Prostate gland (tissue), 2 donors: Measurements from ENCODE around the gene TSPAN7. TPM values are rescaled to one million over a fixed set of nuclear protein-coding genes. Genes with fewer than 3 reads are reported as not detected.

Source experiments
- DNase-seq: peaks from one replicate; pipeline ENCODE4 v3.0.0-alpha.2; 2019; ENCODE audit warnings: low spot score
- H3K27ac ChIP-seq, 2 donors: fragments of 200-600 bp; sonication (generic); 2 replicates each; pipeline ENCODE4 v1.5.1; 2017 to 2019
- H3K27me3 ChIP-seq: fragments of 200-600 bp; sonication (generic); replicated peaks from 2 replicates; pipeline ENCODE4 v1.5.1; 2019; ENCODE audit not compliant: insufficient read depth
- H3K36me3 ChIP-seq, 2 donors: fragments of 200-600 bp; sonication (generic); 1 replicate in 1 of 2; 2 replicates in 1 of 2; pipeline versions ENCODE4 v1.5.1 to v1.8.1; 2017 to 2019
- H3K4me1 ChIP-seq: fragments of 200-600 bp; sonication (generic); replicated peaks from 2 replicates; pipeline ENCODE4 v1.5.1; 2019
- H3K4me3 ChIP-seq, 2 donors: fragments of 200-600 bp; sonication (generic); 2 replicates each; pipeline ENCODE4 v1.5.1; 2017 to 2019
- H3K9me3 ChIP-seq: fragments of 200-600 bp; sonication (generic); 2 replicates; pipeline ENCODE4 v1.5.1; 2017
- CTCF ChIP-seq, 4 experiments: fragments of 200-600 bp in 2 of 4; fragments of 450-650 bp in 2 of 4; sonication (generic) in 2 of 4; IDR thresholded peaks; 1 replicate in 3 of 4; 2 replicates in 1 of 4; pipeline ENCODE4 v1.5.1; 2016 to 2019; ENCODE audit warnings: antibody characterized with exemption in 4 of 4, mild to moderate bottlenecking in 2 of 4, moderate library complexity in 2 of 4
- POLR2A ChIP-seq: fragments of 450-650 bp; IDR thresholded peaks from one replicate; pipeline ENCODE4 v1.6.1; 2016; ENCODE audit warnings: antibody characterized with exemption, mild to moderate bottlenecking
- POLR2AphosphoS5 ChIP-seq: sonication (generic); formaldehyde crosslinking; IDR thresholded peaks from one replicate; pipeline ENCODE4 v1.6.1; 2017; ENCODE audit warnings: antibody characterized with exemption
- WGBS: methylation state at CpG from one replicate; pipeline ENCODE4 v1.1.5; 2018; 5-methylcytosine and 5-hydroxymethylcytosine counted together
- intact Hi-C: fragments of 100-400 bp; cut with DNase I; formaldehyde crosslinking; loops from one replicate; pipeline ENCODE4 v1.14.2; 2022
- total RNA-seq, 2 donors: library from RNA; depleted of rRNA; stranded (reverse); fragments of >200 nt; gene quantifications; one replicate each; pipeline ENCODE4 v1.1.0, GENCODE V29; 2016

Gene TSPAN7
- total RNA-seq, 2 donors from 2014 or later, result 11.4 to 16.4 TPM

- Histone ChIP-seq H3K9me3 (no peaks in the 10 kb centered on the region), H3K27ac (no peak overlapping the region), H3K27me3 (no peaks in the 10 kb centered on the region), H3K36me3 (no peaks in the 10 kb centered on the region), H3K4me1 (no peaks in the 10 kb centered on the region), H3K4me3 (no peak overlapping the region)
- DNase-seq, result no peak
- intact Hi-C loops, result no loop called here
- TF ChIP-seq POLR2AphosphoS5, result no peak
- TF ChIP-seq CTCF (IDR thresholded peaks at IDR 0.05), result no peak
- TF ChIP-seq POLR2A, result no peak
These were observed 131.6 kb downstream of the TSPAN7 start for GRCh38 chrX:38692961-38693360.

- Histone ChIP-seq H3K4me1 (no peaks in the 10 kb centered on the region), H3K4me3 (no peak overlapping the region), H3K27me3 (no peaks in the 10 kb centered on the region), H3K9me3 (no peaks in the 10 kb centered on the region), H3K27ac (no peak overlapping the region), H3K36me3 (no peaks in the 10 kb centered on the region)
- intact Hi-C loops, result no loop called here
- no peak for TF ChIP-seq POLR2AphosphoS5
- no peak for TF ChIP-seq POLR2A
- TF ChIP-seq CTCF (IDR thresholded peaks at IDR 0.05), result no peak
- WGBS, result 27% methylated on average over 5 of the region's 5 CpGs
- DNase-seq, result no peak
These were observed 133.1 kb downstream of the TSPAN7 start for GRCh38 chrX:38694394-38694793.

- no peaks in the 10 kb centered on the region for H3K4me1 ChIP-seq
- H3K27ac ChIP-seq, result no peak overlapping the region
- H3K4me3 ChIP-seq, result no peak overlapping the region
- intact Hi-C loops, result no loop called here
- 92% methylated on average over 3 of the region's 3 CpGs for WGBS
- H3K27me3 ChIP-seq, result no peaks in the 10 kb centered on the region
- no peaks in the 10 kb centered on the region for H3K9me3 ChIP-seq
- no peaks in the 10 kb centered on the region for H3K36me3 ChIP-seq
- no peak for DNase-seq
- TF ChIP-seq POLR2A, result no peak
- no peak for TF ChIP-seq POLR2AphosphoS5
- TF ChIP-seq CTCF (IDR thresholded peaks at IDR 0.05), result no peak
These were observed 136.1 kb downstream of the TSPAN7 start for GRCh38 chrX:38697461-38697860.

GRCh38 chrX:38699121-38699520 lies 137.8 kb downstream of the TSPAN7 start:
- H3K9me3 ChIP-seq, result no peaks in the 10 kb centered on the region
- H3K27ac ChIP-seq, result no peak overlapping the region
- no peak for DNase-seq
- no peaks in the 10 kb centered on the region for H3K4me1 ChIP-seq
- 91% methylated on average over 3 of the region's 3 CpGs for WGBS
- TF ChIP-seq CTCF (IDR thresholded peaks at IDR 0.05) (no peak), POLR2AphosphoS5 (no peak), POLR2A (no peak)
- no peaks in the 10 kb centered on the region for H3K27me3 ChIP-seq
- no peaks in the 10 kb centered on the region for H3K36me3 ChIP-seq
- H3K4me3 ChIP-seq, result no peak overlapping the region
- intact Hi-C loops, result no loop called here

DNA sequence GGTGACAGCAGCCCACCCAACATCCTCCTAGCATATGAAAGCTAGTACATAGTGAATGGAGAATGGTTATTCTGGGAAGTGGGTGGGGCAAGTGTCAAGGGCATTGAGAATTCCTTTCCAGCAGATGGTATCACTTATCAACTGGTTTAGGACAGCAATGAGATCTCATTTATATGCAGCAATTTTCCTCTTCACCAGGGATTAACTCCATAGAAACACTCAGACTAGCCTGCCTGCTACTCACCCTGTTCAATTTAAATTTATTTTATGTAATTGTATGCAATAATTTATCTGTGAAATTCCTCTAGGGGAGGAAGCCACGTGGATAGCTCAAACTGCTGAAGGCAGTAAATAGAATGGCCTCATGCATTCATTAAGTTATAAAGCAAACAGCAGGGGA lies 138.4 kb downstream of the TSPAN7 start:
- WGBS, result 24% methylated on average over 1 of the region's 1 CpG
- no peaks in the 10 kb centered on the region for H3K4me1 ChIP-seq
- intact Hi-C loops, result no loop called here
- H3K36me3 ChIP-seq, result no peaks in the 10 kb centered on the region
- TF ChIP-seq CTCF (IDR thresholded peaks at IDR 0.05) (no peak), POLR2A (no peak), POLR2AphosphoS5 (no peak)
- no peaks in the 10 kb centered on the region for H3K9me3 ChIP-seq
- H3K4me3 ChIP-seq, result no peak overlapping the region
- no peak overlapping the region for H3K27ac ChIP-seq
- no peaks in the 10 kb centered on the region for H3K27me3 ChIP-seq
- no peak for DNase-seq
